K562 (cell line): Measurements from ENCODE around the gene SERTAD1. TPM values are rescaled to one million over a fixed set of nuclear protein-coding genes. Genes with fewer than 3 reads are reported as not detected.
A peak's percentile ranks its signal among the peaks of the same experiment; 100 is the strongest.

Experiments
- ARID3B ChIP-seq: fragments of 250-450 bp; sonication (Bioruptor Pico); IDR thresholded peaks from 2 replicates; pipeline ENCODE4 v1.4.0; 2020; ENCODE audit warnings: borderline replicate concordance
- CHD2 ChIP-seq: IDR thresholded peaks from 2 replicates; pipeline ENCODE4 v1.6.1; 2011; ENCODE audit warnings: low read depth, low read length
- DACH1 ChIP-seq: fragments of 450-650 bp; IDR thresholded peaks from 2 replicates; pipeline ENCODE4 v1.6.1; 2018; ENCODE audit not compliant: partially characterized antibody
- HDAC2 ChIP-seq: fragments of 450-650 bp; IDR thresholded peaks from 2 replicates; pipeline ENCODE4 v1.6.1; 2016; ENCODE audit warnings: mild to moderate bottlenecking
- KAT2B ChIP-seq: IDR thresholded peaks from one replicate; pipeline ENCODE4 v1.6.1; 2012; ENCODE audit warnings: low read depth, mild to moderate bottlenecking, control low read depth, inconsistent platforms, low read length, moderate library complexity
- MCM7 ChIP-seq, 2 experiments: fragments of 450-650 bp; IDR thresholded peaks; 2 replicates each; pipeline ENCODE4 v1.6.1; 2016 to 2018
- NKRF ChIP-seq: fragments of 450-650 bp; IDR thresholded peaks from 2 replicates; pipeline ENCODE4 v1.6.1; 2016; ENCODE audit warnings: borderline replicate concordance
- RBM25 ChIP-seq: fragments of 200-400 bp; formaldehyde crosslinking; IDR thresholded peaks from 2 replicates; pipeline ENCODE4 v1.6.1; 2018; ENCODE audit warnings: low read length, low read depth, moderate library complexity; ENCODE audit not compliant: severe bottlenecking
- RNF2 ChIP-seq: sonication (generic); IDR thresholded peaks from 2 replicates; pipeline ENCODE4 v1.6.1; 2016
- TAF9B ChIP-seq: fragments of 450-650 bp; IDR thresholded peaks from 2 replicates; pipeline ENCODE4 v1.6.1; 2018; ENCODE audit warnings: mild to moderate bottlenecking; ENCODE audit not compliant: partially characterized antibody
- TRIM28 ChIP-seq: fragments of 450-650 bp; IDR thresholded peaks from 2 replicates; pipeline ENCODE4 v1.6.1; 2017
- ZNF586 ChIP-seq: fragments of 450-650 bp; formaldehyde crosslinking; conservative IDR thresholded peaks from 2 replicates; pipeline ENCODE4 v1.4.0; 2020; ENCODE audit warnings: mild to moderate bottlenecking, moderate library complexity
- polyA plus RNA-seq, 8 experiments: library from polyadenylated mRNA; depleted of rRNA in 4 of 8; stranded (reverse) in 5 of 8; unstranded in 3 of 8; fragments of >200 nt; fragmentation: Nextera tagmentation in 2 of 8; fragmentation: Illumina TruSeq in 1 of 8; extraction: Ambion mirVana in 2 of 8; extraction: Trizol in 1 of 8; gene quantifications; 2 replicates each; pipeline versions ENCODE4 v1.2.1 to v1.2.3, GENCODE V29; 2011 to 2014; ENCODE audit warnings: inconsistent platforms in 1 of 8, missing spikeins in 1 of 8
- total RNA-seq, 7 experiments: library from RNA; depleted of rRNA in 6 of 7; stranded (reverse); fragments of >200 nt in 6 of 7; fragmentation: Illumina TruSeq in 2 of 7; extraction: Trizol in 2 of 7; gene quantifications; 2 replicates each; pipeline versions ENCODE4 v1.2.1 to v1.2.3, GENCODE V29; 2011 to 2021; ENCODE audit warnings: low replicate concordance in 1 of 7
- TF ChIP-seq, protein P1 (sequence below): sonication (generic); formaldehyde crosslinking; IDR thresholded peaks from 2 replicates; pipeline ENCODE4 v1.8.0; 2022; ENCODE audit warnings: mild to moderate bottlenecking, missing genetic modification reagents
- TF ChIP-seq, protein P2 (sequence below): sonication (generic); formaldehyde crosslinking; IDR thresholded peaks from 2 replicates; pipeline ENCODE4 v1.8.0; 2022; ENCODE audit warnings: missing genetic modification reagents, mild to moderate bottlenecking, borderline replicate concordance
- TF ChIP-seq, protein P3 (sequence below): fragments of 450-650 bp; IDR thresholded peaks from one replicate; pipeline ENCODE4 v1.6.1; 2018; ENCODE audit warnings: mild to moderate bottlenecking, moderate library complexity; ENCODE audit not compliant: partially characterized antibody

SERTAD1 gene
- total and polyA plus RNA-seq, 9 of the 15 experiments (the other 6 are each of a cell fraction or from before 2014, with no cell fraction given) = 0.15 to 8.7 (median 4.9) TPM

DNA sequence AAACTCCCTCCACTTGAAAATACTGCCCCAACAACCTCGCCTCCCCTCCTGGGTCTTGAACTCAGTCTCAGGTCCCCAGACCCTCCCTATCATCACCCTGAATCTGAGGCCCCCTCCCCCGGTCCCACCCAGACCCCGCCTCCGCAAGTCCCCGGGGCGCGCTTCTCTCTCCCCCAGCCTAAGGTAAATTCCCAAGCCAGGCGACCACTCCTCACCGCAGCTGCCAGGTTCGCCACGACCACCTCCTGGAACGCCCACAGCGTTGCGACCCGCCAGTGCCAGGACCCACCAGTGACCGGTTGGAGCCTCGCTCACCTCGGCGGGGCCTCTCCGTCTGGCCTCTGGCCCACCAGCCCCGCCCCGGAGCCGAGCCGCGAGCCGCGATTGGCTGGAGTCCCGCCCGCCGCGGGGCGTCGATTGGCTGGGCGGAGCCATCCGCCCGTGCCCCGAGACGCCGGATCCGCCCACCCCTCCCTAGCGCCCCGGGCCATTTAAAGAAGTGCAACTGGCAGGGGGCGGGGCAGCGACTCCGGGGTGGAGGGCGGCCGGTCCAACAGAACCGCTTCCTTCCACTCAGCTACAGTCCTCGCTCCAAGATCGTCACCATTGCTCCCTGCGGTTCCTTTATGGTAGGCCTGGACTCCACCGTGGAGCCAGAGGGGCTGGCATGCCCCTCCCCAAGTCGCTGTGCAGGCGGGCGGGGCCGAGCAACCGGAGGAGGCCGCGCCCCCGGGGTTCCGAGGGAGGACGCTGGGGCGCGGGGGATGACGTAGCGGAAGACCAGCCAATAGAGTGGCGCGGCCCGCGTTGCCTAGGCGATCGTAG is 18.4 kb upstream of the SERTAD1 start, which contains the start of gene SERTAD3 (continued):
- TF ChIP-seq, protein P1, sequence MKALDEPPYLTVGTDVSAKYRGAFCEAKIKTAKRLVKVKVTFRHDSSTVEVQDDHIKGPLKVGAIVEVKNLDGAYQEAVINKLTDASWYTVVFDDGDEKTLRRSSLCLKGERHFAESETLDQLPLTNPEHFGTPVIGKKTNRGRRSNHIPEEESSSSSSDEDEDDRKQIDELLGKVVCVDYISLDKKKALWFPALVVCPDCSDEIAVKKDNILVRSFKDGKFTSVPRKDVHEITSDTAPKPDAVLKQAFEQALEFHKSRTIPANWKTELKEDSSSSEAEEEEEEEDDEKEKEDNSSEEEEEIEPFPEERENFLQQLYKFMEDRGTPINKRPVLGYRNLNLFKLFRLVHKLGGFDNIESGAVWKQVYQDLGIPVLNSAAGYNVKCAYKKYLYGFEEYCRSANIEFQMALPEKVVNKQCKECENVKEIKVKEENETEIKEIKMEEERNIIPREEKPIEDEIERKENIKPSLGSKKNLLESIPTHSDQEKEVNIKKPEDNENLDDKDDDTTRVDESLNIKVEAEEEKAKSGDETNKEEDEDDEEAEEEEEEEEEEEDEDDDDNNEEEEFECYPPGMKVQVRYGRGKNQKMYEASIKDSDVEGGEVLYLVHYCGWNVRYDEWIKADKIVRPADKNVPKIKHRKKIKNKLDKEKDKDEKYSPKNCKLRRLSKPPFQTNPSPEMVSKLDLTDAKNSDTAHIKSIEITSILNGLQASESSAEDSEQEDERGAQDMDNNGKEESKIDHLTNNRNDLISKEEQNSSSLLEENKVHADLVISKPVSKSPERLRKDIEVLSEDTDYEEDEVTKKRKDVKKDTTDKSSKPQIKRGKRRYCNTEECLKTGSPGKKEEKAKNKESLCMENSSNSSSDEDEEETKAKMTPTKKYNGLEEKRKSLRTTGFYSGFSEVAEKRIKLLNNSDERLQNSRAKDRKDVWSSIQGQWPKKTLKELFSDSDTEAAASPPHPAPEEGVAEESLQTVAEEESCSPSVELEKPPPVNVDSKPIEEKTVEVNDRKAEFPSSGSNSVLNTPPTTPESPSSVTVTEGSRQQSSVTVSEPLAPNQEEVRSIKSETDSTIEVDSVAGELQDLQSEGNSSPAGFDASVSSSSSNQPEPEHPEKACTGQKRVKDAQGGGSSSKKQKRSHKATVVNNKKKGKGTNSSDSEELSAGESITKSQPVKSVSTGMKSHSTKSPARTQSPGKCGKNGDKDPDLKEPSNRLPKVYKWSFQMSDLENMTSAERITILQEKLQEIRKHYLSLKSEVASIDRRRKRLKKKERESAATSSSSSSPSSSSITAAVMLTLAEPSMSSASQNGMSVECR (CRISPR knock-in tag) = peak; percentile 96
- TF ChIP-seq NKRF = peak; percentile 95
- TF ChIP-seq CHD2 = 0 out of 2 replicates have a peak, but pooled peaks have one; percentile 49
- peak; percentile 80; the same call in 1 of the 2 replicates for TF ChIP-seq HDAC2
- TF ChIP-seq, protein P2, sequence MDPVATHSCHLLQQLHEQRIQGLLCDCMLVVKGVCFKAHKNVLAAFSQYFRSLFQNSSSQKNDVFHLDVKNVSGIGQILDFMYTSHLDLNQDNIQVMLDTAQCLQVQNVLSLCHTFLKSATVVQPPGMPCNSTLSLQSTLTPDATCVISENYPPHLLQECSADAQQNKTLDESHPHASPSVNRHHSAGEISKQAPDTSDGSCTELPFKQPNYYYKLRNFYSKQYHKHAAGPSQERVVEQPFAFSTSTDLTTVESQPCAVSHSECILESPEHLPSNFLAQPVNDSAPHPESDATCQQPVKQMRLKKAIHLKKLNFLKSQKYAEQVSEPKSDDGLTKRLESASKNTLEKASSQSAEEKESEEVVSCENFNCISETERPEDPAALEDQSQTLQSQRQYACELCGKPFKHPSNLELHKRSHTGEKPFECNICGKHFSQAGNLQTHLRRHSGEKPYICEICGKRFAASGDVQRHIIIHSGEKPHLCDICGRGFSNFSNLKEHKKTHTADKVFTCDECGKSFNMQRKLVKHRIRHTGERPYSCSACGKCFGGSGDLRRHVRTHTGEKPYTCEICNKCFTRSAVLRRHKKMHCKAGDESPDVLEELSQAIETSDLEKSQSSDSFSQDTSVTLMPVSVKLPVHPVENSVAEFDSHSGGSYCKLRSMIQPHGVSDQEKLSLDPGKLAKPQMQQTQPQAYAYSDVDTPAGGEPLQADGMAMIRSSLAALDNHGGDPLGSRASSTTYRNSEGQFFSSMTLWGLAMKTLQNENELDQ = no peak
- TF ChIP-seq, protein P3, sequence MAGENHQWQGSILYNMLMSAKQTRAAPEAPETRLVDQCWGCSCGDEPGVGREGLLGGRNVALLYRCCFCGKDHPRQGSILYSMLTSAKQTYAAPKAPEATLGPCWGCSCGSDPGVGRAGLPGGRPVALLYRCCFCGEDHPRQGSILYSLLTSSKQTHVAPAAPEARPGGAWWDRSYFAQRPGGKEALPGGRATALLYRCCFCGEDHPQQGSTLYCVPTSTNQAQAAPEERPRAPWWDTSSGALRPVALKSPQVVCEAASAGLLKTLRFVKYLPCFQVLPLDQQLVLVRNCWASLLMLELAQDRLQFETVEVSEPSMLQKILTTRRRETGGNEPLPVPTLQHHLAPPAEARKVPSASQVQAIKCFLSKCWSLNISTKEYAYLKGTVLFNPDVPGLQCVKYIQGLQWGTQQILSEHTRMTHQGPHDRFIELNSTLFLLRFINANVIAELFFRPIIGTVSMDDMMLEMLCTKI = no peak
- TF ChIP-seq TAF9B = no peak
- no peak for TF ChIP-seq DACH1
- TF ChIP-seq RBM25 = peak; percentile 99
- 0 out of 2 replicates have a peak, but pooled peaks have one; percentile 56 for TF ChIP-seq RNF2
- no peak for TF ChIP-seq TRIM28
- no peak for TF ChIP-seq ZNF586 (CRISPR knock-in tag)
- no peak for TF ChIP-seq ARID3B
- TF ChIP-seq KAT2B = no peak
- no peak for TF ChIP-seq MCM7 (IDR thresholded peaks at IDR 0.05)
